ENCODE results near the gene PPT2. TPM values are rescaled to one million over a fixed set of nuclear protein-coding genes. Genes with fewer than 3 reads are reported as not detected.

The PPT2 gene
- total RNA-seq, 1 experiment from 2014 or later: 270 TPM

Other genes starting within 250 kb of the PPT2 start
- 3.2 and 7.7 TPM in 2 replicates for gene C2, start 226.4 kb upstream of the PPT2 start, total RNA-seq (2014; rRNA removed; shearing (Covaris generic); ENCODE audit: low replicate concordance)
- 2.6 and 4.7 TPM in 2 replicates for gene CFB, start 208.0 kb upstream of the PPT2 start, total RNA-seq (2014; rRNA removed; shearing (Covaris generic); ENCODE audit: low replicate concordance)
- gene NELFE, start 195.2 kb upstream of the PPT2 start, total RNA-seq (2014; rRNA removed; shearing (Covaris generic); ENCODE audit: low replicate concordance): 293 and 348 TPM in 2 replicates
- gene SKIC2, start 195.0 kb upstream of the PPT2 start, total RNA-seq (2014; rRNA removed; shearing (Covaris generic); ENCODE audit: low replicate concordance): 29.2 and 49.6 TPM in 2 replicates
- 30.5 and 52.6 TPM in 2 replicates for gene DXO, start 182.0 kb upstream of the PPT2 start, total RNA-seq (2014; rRNA removed; shearing (Covaris generic); ENCODE audit: low replicate concordance)
- gene C4A, start 172.1 kb upstream of the PPT2 start, total RNA-seq (2014; rRNA removed; shearing (Covaris generic); ENCODE audit: low replicate concordance): 0.30 TPM in 1 of 2 replicates, not detected in the other
- gene C4B, start 139.3 kb upstream of the PPT2 start, total RNA-seq (2014; rRNA removed; shearing (Covaris generic); ENCODE audit: low replicate concordance): not detected in 2 replicates
- not detected in 2 replicates for gene CYP21A2, start 115.7 kb upstream of the PPT2 start, total RNA-seq (2014; rRNA removed; shearing (Covaris generic); ENCODE audit: low replicate concordance)
- gene TNXB, start 44.8 kb upstream of the PPT2 start, total RNA-seq (2014; rRNA removed; shearing (Covaris generic); ENCODE audit: low replicate concordance): 0.90 and 1.4 TPM in 2 replicates
- 9.2 and 9.7 TPM in 2 replicates for gene ATF6B, start 25.9 kb upstream of the PPT2 start, total RNA-seq (2014; rRNA removed; shearing (Covaris generic); ENCODE audit: low replicate concordance)
- gene FKBPL, start 23.9 kb upstream of the PPT2 start, total RNA-seq (2014; rRNA removed; shearing (Covaris generic); ENCODE audit: low replicate concordance): 19.5 and 22.7 TPM in 2 replicates
- not detected in 2 replicates for gene PRRT1, start 2.2 kb upstream of the PPT2 start, total RNA-seq (2014; rRNA removed; shearing (Covaris generic); ENCODE audit: low replicate concordance)
- gene EGFL8, start 10.5 kb downstream of the PPT2 start, total RNA-seq (2014; rRNA removed; shearing (Covaris generic); ENCODE audit: low replicate concordance): 1.5 and 3.6 TPM in 2 replicates
- gene AGPAT1, start 21.9 kb downstream of the PPT2 start, total RNA-seq (2014; rRNA removed; shearing (Covaris generic); ENCODE audit: low replicate concordance): 42.7 and 61.0 TPM in 2 replicates
- gene RNF5, start 24.3 kb downstream of the PPT2 start, total RNA-seq (2014; rRNA removed; shearing (Covaris generic); ENCODE audit: low replicate concordance): 111 and 147 TPM in 2 replicates
- 1.7 and 1.9 TPM in 2 replicates for gene AGER, start 30.1 kb downstream of the PPT2 start, total RNA-seq (2014; rRNA removed; shearing (Covaris generic); ENCODE audit: low replicate concordance)
- gene PBX2, start 36.1 kb downstream of the PPT2 start, total RNA-seq (2014; rRNA removed; shearing (Covaris generic); ENCODE audit: low replicate concordance): 80.1 and 87.2 TPM in 2 replicates
- gene GPSM3, start 38.5 kb downstream of the PPT2 start, total RNA-seq (2014; rRNA removed; shearing (Covaris generic); ENCODE audit: low replicate concordance): 0.14 and 3.4 TPM in 2 replicates
- gene NOTCH4, start 69.9 kb downstream of the PPT2 start, total RNA-seq (2014; rRNA removed; shearing (Covaris generic); ENCODE audit: low replicate concordance): 0.26 and 0.71 TPM in 2 replicates
- gene TSBP1, start 217.8 kb downstream of the PPT2 start, total RNA-seq (2014; rRNA removed; shearing (Covaris generic); ENCODE audit: low replicate concordance): not detected in 2 replicates

Data from Caki2 (cell line).